IMR-90 (cell line): ENCODE data around the gene UMODL1.

ENCODE experiments used
- MAFK ChIP-seq: IDR thresholded peaks from 2 replicates; pipeline ENCODE4 v1.6.1; 2012; ENCODE audit warnings: low read depth, low read length, improper control_type of control experiment
- POLR2A ChIP-seq: IDR thresholded peaks from 2 replicates; pipeline ENCODE4 v1.6.1; 2012; ENCODE audit warnings: mild to moderate bottlenecking, low read depth, low read length
- TF ChIP-seq, protein P1 (sequence below): fragments of 150-350 bp; IDR thresholded peaks from 2 replicates; pipeline ENCODE4 v1.6.1; 2016; ENCODE audit warnings: low read depth, mild to moderate bottlenecking, low read length, moderate library complexity, borderline replicate concordance

DNA sequence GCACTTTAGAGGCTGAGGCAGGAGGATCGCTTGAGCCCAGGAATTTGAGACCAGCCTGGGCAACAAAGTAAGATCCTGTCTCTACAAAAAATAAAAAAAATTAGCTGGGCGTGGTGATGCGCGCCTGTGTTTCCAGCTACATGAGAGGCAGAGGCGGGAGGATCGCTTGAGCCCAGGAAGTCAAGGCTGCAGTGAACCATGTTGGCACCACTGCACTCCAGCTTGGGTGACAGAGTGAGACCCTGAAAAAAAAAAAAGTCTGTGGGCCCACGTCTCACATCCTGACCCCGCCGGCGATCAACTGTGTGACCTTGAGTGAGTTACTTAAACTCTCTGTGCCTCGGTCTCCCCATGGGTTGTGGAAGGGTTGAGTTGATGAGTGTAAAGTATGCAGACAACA is 48.2 kb upstream of the UMODL1 start:
- TF ChIP-seq MAFK (no peak), POLR2A (no peak)
- TF ChIP-seq, protein P1, sequence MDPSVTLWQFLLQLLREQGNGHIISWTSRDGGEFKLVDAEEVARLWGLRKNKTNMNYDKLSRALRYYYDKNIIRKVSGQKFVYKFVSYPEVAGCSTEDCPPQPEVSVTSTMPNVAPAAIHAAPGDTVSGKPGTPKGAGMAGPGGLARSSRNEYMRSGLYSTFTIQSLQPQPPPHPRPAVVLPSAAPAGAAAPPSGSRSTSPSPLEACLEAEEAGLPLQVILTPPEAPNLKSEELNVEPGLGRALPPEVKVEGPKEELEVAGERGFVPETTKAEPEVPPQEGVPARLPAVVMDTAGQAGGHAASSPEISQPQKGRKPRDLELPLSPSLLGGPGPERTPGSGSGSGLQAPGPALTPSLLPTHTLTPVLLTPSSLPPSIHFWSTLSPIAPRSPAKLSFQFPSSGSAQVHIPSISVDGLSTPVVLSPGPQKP, result no peak
